GM12878 (cell line): ENCODE results near the gene MTR. TPM values are rescaled to one million over a fixed set of nuclear protein-coding genes. Genes with fewer than 3 reads are reported as not detected.

Source experiments
- ATAC-seq: fragments of 200-7000 bp; cut with Tn5 transposase; 3 replicates; pipeline ENCODE4 v1.9.1; 2020; ENCODE audit warnings: mild to moderate bottlenecking, moderate library complexity
- BruUV-seq: library from RNA; stranded (reverse); fragments of 400-500 nt; replicated peaks from 2 replicates; lab custom pipeline; 2021; lab: Mats Ljungman, UMichigan
- CTCF ChIA-PET: fragments of 300-600 bp; sonication (Branson Sonifier 250); formaldehyde crosslinking; extraction: SDS; loops from one replicate; lab custom pipeline; 2021; ENCODE audit warnings: inconsistent platforms; lab: Yijun Ruan, JAX
- POLR2A ChIA-PET: fragments of 350-600 bp; formaldehyde crosslinking; extraction: SDS; loops from one replicate; lab custom pipeline; 2021; ENCODE audit warnings: inconsistent platforms; lab: Charles Lee
- RAD21 ChIA-PET: fragments of 300-600 bp; sonication (Branson Sonifier 250); formaldehyde crosslinking; loops from one replicate; lab custom pipeline; 2023; ENCODE audit warnings: antibody characterized with exemption; ENCODE audit not compliant: unreplicated experiment; lab: Charles Lee
- SMC1A ChIA-PET: fragments of 300-600 bp; sonication (Branson Sonifier 250); formaldehyde crosslinking; loops from one replicate; lab custom pipeline; 2023; ENCODE audit not compliant: unreplicated experiment, uncharacterized antibody; lab: Charles Lee
- DNase-seq: peaks from one replicate; pipeline ENCODE4 v3.0.0-alpha.2; 2011; ENCODE audit warnings: low read depth, low spot score
- FAIRE-seq: peaks from 3 replicates; lab custom pipeline; 2011; peaks lifted over from hg19 to GRCh38; lab: Jason Lieb, UNC
- H2AFZ ChIP-seq: 2 replicates; pipeline ENCODE4 v1.6.0; 2011; ENCODE audit warnings: low read depth, low read length, control low read depth; ENCODE audit not compliant: control insufficient read depth
- H3K27ac ChIP-seq: 2 replicates; pipeline ENCODE4 v1.5.1; 2011; ENCODE audit warnings: control low read depth; ENCODE audit not compliant: control insufficient read depth, insufficient read depth
- H3K27me3 ChIP-seq, 2 experiments: replicated peaks in 1 of 2; 2 replicates each; pipeline versions ENCODE4 v1.6.0 to v1.6.1; 2011; ENCODE audit warnings: low read length in 1 of 2; ENCODE audit not compliant: control insufficient read depth in 2 of 2, insufficient read depth in 2 of 2
- H3K36me3 ChIP-seq, 2 experiments: 2 replicates each; pipeline ENCODE4 v1.5.1; 2011; ENCODE audit warnings: low read length in 1 of 2; ENCODE audit not compliant: control insufficient read depth in 2 of 2, insufficient read depth in 2 of 2
- H3K4me1 ChIP-seq: 2 replicates; pipeline ENCODE4 v1.6.1; 2011; ENCODE audit warnings: mild to moderate bottlenecking, low read length, moderate library complexity, mixed read lengths; ENCODE audit not compliant: control insufficient read depth, insufficient read depth
- H3K4me2 ChIP-seq: 2 replicates; pipeline ENCODE4 v1.6.0; 2011; ENCODE audit warnings: control low read depth; ENCODE audit not compliant: control insufficient read depth, insufficient read depth
- H3K4me3 ChIP-seq: fragments of 200-600 bp; sonication (generic); 2 replicates; pipeline ENCODE4 v1.5.1; 2016
- H3K79me2 ChIP-seq: 2 replicates; pipeline ENCODE4 v1.6.0; 2011; ENCODE audit warnings: low read length; ENCODE audit not compliant: control insufficient read depth, insufficient read depth
- H3K9ac ChIP-seq: 2 replicates; pipeline ENCODE4 v1.8.0; 2011; ENCODE audit warnings: low read length, control low read depth, mixed read lengths; ENCODE audit not compliant: control insufficient read depth, insufficient read depth
- H3K9me3 ChIP-seq: replicated peaks from 3 replicates; pipeline ENCODE4 v1.5.1; 2011; ENCODE audit warnings: mild to moderate bottlenecking, low read length; ENCODE audit not compliant: control insufficient read depth, insufficient read depth
- H4K20me1 ChIP-seq: 2 replicates; pipeline ENCODE4 v1.6.0; 2011; ENCODE audit not compliant: control insufficient read depth, insufficient read depth
- BRCA1 ChIP-seq: IDR thresholded peaks from 2 replicates; pipeline ENCODE4 v1.6.1; 2011; ENCODE audit warnings: low read depth, low read length, improper control_type of control experiment
- CBFB ChIP-seq: IDR thresholded peaks from 2 replicates; pipeline ENCODE4 v1.6.1; 2016; ENCODE audit warnings: antibody characterized with exemption, low read depth
- DPF2 ChIP-seq: fragments of 450-650 bp; IDR thresholded peaks from 2 replicates; pipeline ENCODE4 v1.6.1; 2017; ENCODE audit warnings: mild to moderate bottlenecking
- FOXM1 ChIP-seq: IDR thresholded peaks from 2 replicates; pipeline ENCODE4 v1.6.1; 2012; ENCODE audit warnings: low read depth, mild to moderate bottlenecking, inconsistent platforms, low read length, moderate library complexity
- IKZF2 ChIP-seq, 2 experiments: fragments of 450-650 bp; IDR thresholded peaks; 2 replicates each; pipeline ENCODE4 v1.6.1; 2017; ENCODE audit warnings: mild to moderate bottlenecking in 2 of 2, moderate library complexity in 2 of 2
- IRF5 ChIP-seq: fragments of 450-650 bp; IDR thresholded peaks from 2 replicates; pipeline ENCODE4 v1.6.1; 2017; ENCODE audit warnings: borderline replicate concordance
- KDM1A ChIP-seq: fragments of 200-600 bp; sonication (generic); IDR thresholded peaks from 2 replicates; pipeline ENCODE4 v1.6.1; 2016; ENCODE audit warnings: borderline replicate concordance
- LARP7 ChIP-seq: fragments of 450-650 bp; IDR thresholded peaks from 2 replicates; pipeline ENCODE4 v1.6.1; 2017; ENCODE audit warnings: mild to moderate bottlenecking
- MEF2A ChIP-seq: IDR thresholded peaks from 2 replicates; pipeline ENCODE4 v1.6.1; 2011; ENCODE audit warnings: low read depth, mild to moderate bottlenecking, low read length, moderate library complexity; ENCODE audit not compliant: insufficient read depth
- NFXL1 ChIP-seq: fragments of 450-650 bp; IDR thresholded peaks from 2 replicates; pipeline ENCODE4 v1.6.1; 2017; ENCODE audit warnings: antibody characterized with exemption, mild to moderate bottlenecking, borderline replicate concordance
- PBX3 ChIP-seq: IDR thresholded peaks from 2 replicates; pipeline ENCODE4 v1.6.1; 2011; ENCODE audit warnings: mild to moderate bottlenecking, low read depth, low read length, moderate library complexity; ENCODE audit not compliant: insufficient replicate concordance
- POLR2AphosphoS5 ChIP-seq: IDR thresholded peaks from 2 replicates; pipeline ENCODE4 v1.6.1; 2011; ENCODE audit warnings: mild to moderate bottlenecking, low read length, inconsistent platforms
- RAD21 ChIP-seq: IDR thresholded peaks from 2 replicates; pipeline ENCODE4 v1.6.1; 2011; ENCODE audit warnings: mild to moderate bottlenecking, low read depth, low read length, moderate library complexity; ENCODE audit not compliant: insufficient read depth
- SIX5 ChIP-seq: IDR thresholded peaks from 2 replicates; pipeline ENCODE4 v1.6.1; 2011; ENCODE audit warnings: mild to moderate bottlenecking, low read depth, low read length, moderate library complexity; ENCODE audit not compliant: severe bottlenecking
- STAT3 ChIP-seq: IDR thresholded peaks from 2 replicates; pipeline ENCODE4 v1.6.1; 2011; ENCODE audit warnings: low read depth, low read length, improper control_type of control experiment
- TARDBP ChIP-seq: IDR thresholded peaks from 2 replicates; pipeline ENCODE4 v1.6.1; 2016; ENCODE audit warnings: borderline replicate concordance
- WRNIP1 ChIP-seq: IDR thresholded peaks from 2 replicates; pipeline ENCODE4 v1.6.1; 2011; ENCODE audit warnings: low read depth, low read length, improper control_type of control experiment, borderline replicate concordance
- ZBED1 ChIP-seq: IDR thresholded peaks from 2 replicates; pipeline ENCODE4 v1.6.1; 2016; ENCODE audit warnings: borderline replicate concordance
- ZNF384 ChIP-seq: IDR thresholded peaks from 2 replicates; pipeline ENCODE4 v1.6.1; 2012; ENCODE audit warnings: low read depth, mild to moderate bottlenecking, low read length, improper control_type of control experiment, borderline replicate concordance
- WGBS: methylation state at CpG from one replicate; pipeline ENCODE4 v1.1.6; 2016; ENCODE audit warnings: low lambda C conversion rate; ENCODE audit not compliant: insufficient replicate concordance, insufficient coverage; ENCODE audit errors: missing lambda C conversion rate; 5-methylcytosine and 5-hydroxymethylcytosine counted together
- in situ Hi-C: fragments of 300-500 bp; cut with MboI; formaldehyde crosslinking; loops from 9 replicates; pipeline ENCODE4 v1.14.3; 2018; ENCODE audit warnings: mixed read lengths
- intact Hi-C: fragments of 100-400 bp; cut with micrococcal nuclease; formaldehyde crosslinking; loops from one replicate; pipeline ENCODE4 v1.14.2; 2022; ENCODE audit not compliant: unreplicated experiment
- polyA plus RNA-seq, 11 experiments: library from polyadenylated mRNA; depleted of rRNA in 4 of 11; unstranded in 6 of 11; stranded (reverse) in 5 of 11; fragments of >200 nt; fragmentation: Nextera tagmentation in 4 of 11; fragmentation: Illumina TruSeq in 1 of 11; extraction: Ambion mirVana in 4 of 11; extraction: Trizol in 1 of 11; gene quantifications; 1 replicate in 1 of 11; 2 replicates in 10 of 11; pipeline versions ENCODE4 v1.2.1 to v1.2.3, GENCODE V29; 2011 to 2016; ENCODE audit warnings: inconsistent platforms in 2 of 11, missing spikeins in 2 of 11, low read depth in 1 of 11
- total RNA-seq, 4 experiments: library from RNA; depleted of rRNA in 3 of 4; stranded (reverse); fragments of >200 nt in 3 of 4; fragmentation: Illumina TruSeq in 1 of 4; extraction: Trizol in 1 of 4; gene quantifications; 2 replicates each; pipeline versions ENCODE4 v1.2.1 to v1.2.3, GENCODE V29; 2013 to 2021
- TF ChIP-seq, protein P1 (sequence below): fragments of 450-650 bp; IDR thresholded peaks from 2 replicates; pipeline ENCODE4 v1.6.1; 2016; ENCODE audit warnings: mild to moderate bottlenecking

MTR gene
- total and polyA plus RNA-seq, 10 of the 15 experiments (the other 5 are each of a cell fraction or from before 2014, with no cell fraction given), result 2.4 to 38.7 (median 16.5) TPM

GRCh38 chr1:236795757-236796667 is 920 bp downstream of the MTR start:
- in situ Hi-C loops, result no loop called here
- H3K9me3 ChIP-seq, result no peaks in the 10 kb centered on the region
- FAIRE-seq (no peak), DNase-seq (peak; percentile 15), ATAC-seq (peak; percentile 59)
- H2AFZ ChIP-seq, result peak overlapping the region; percentile 97
- SMC1A ChIA-PET, result interaction anchor here (1.4 kb wide), 1 partner anchor 10 kb away, joined by 5 read pairs; no protein-coding TSS in a partner anchor
- no peaks in the 10 kb centered on the region for H3K27me3 ChIP-seq
- RAD21 ChIA-PET, result interaction anchor here (1.0 kb wide), 1 partner anchor 191 kb away, joined by 3 read pairs; the partner anchor contains the start of gene HEATR1
- intact Hi-C loops, result loop anchor here (1.0 kb wide), 1 partner anchor 192 kb away; the partner anchor contains the start of gene HEATR1
- no peaks in the 10 kb centered on the region for H3K36me3 ChIP-seq
- under 1% methylated on average over 40 of the region's 41 CpGs for WGBS
- H3K4me2 ChIP-seq, result peak overlapping the region; percentile 89
- peak overlapping the region; percentile 95 for H3K27ac ChIP-seq
- H3K4me1 ChIP-seq, result peaks cover 7% of the 10 kb centered on the region
- no peaks in the 10 kb centered on the region; the same call in 1 of the 2 replicates for H4K20me1 ChIP-seq
- H3K9ac ChIP-seq, result peak overlapping the region; percentile 95
- H3K79me2 ChIP-seq, result peaks cover 53% of the 10 kb centered on the region
- TSS peak; percentile 70 for BruUV-seq
- CTCF ChIA-PET, result interaction anchor here (0.8 to 1.4 kb wide), 3 partner anchors 10 to 36 kb away, joined by 3 to 4 read pairs (median 4); no protein-coding TSS in a partner anchor
- peak overlapping the region; percentile 97 for H3K4me3 ChIP-seq
- POLR2A ChIA-PET, result interaction anchor here (1.0 to 1.8 kb wide), 2 partner anchors 9 to 515 kb away, joined by 4 to 5 read pairs; no protein-coding TSS in a partner anchor
- TF ChIP-seq WRNIP1 (no peak), DPF2 (peak; percentile 32; the same call in 1 of the 2 replicates), ZBED1 (no peak), RAD21 (no peak), STAT3 (no peak), MEF2A (no peak), LARP7 (0 out of 2 replicates have a peak, but pooled peaks have one; percentile 8), TARDBP (no peak), POLR2AphosphoS5 (no peak; the same call in 1 of the 2 replicates), KDM1A (no peak), FOXM1 (no peak), NFXL1 (no peak), IKZF2 (IDR thresholded peaks at IDR 0.05) (peak; percentile 59; a peak in 3 of 4 replicates), SIX5 (no peak), CBFB (no peak), IRF5 (no peak), ZNF384 (peak; percentile 65), BRCA1 (no peak), PBX3 (no peak)
- TF ChIP-seq, protein P1, sequence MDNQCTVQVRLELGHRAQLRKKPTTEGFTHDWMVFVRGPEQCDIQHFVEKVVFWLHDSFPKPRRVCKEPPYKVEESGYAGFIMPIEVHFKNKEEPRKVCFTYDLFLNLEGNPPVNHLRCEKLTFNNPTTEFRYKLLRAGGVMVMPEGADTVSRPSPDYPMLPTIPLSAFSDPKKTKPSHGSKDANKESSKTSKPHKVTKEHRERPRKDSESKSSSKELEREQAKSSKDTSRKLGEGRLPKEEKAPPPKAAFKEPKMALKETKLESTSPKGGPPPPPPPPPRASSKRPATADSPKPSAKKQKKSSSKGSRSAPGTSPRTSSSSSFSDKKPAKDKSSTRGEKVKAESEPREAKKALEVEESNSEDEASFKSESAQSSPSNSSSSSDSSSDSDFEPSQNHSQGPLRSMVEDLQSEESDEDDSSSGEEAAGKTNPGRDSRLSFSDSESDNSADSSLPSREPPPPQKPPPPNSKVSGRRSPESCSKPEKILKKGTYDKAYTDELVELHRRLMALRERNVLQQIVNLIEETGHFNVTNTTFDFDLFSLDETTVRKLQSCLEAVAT, result 0 out of 2 replicates have a peak, but pooled peaks have one; percentile 14
